ENCODE measurements around the gene HOXD4. TPM values are rescaled to one million over a fixed set of nuclear protein-coding genes. Genes with fewer than 3 reads are reported as not detected.

HOXD4 gene
- polyA plus RNA-seq, 2 donors = 0.61 to 1.0 TPM

- Histone ChIP-seq H3K36me3 (ENCODE audit: control insufficient read depth in 2 of 2, insufficient read depth in 2 of 2, low read length in 1 of 2) (no peaks in the 10 kb centered on the region), H3K9me3 (ENCODE audit: control insufficient read depth in 2 of 2, insufficient read depth in 1 of 2, low read depth in 1 of 2, low read length in 1 of 2) (peaks cover 2 to 12% of the 10 kb centered on the region in 2 donors), H3K4me3 (ENCODE audit: low read depth in 1 of 2, low read length in 2 of 2) (no peak overlapping the region), H3K27ac (ENCODE audit: low read depth in 2 of 2, low read length in 1 of 2) (no peak overlapping the region), H3K4me1 (ENCODE audit: control insufficient read depth in 2 of 2, insufficient read depth in 2 of 2, low read length in 1 of 2) (peaks cover 0 to 3% of the 10 kb centered on the region in 2 donors), H3K27me3 (ENCODE audit: control insufficient read depth in 1 of 2, insufficient read depth in 2 of 2, low read length in 2 of 2) (peaks cover 4 to 49% of the 10 kb centered on the region in 2 donors)
- 31% methylated on average over 11 of the region's 11 CpGs for WGBS, 2 donors
Measured at GRCh38 chr2:176148751-176149421, 2.5 kb upstream of the HOXD4 start.

- Histone ChIP-seq H3K36me3 (ENCODE audit: control insufficient read depth in 2 of 2, insufficient read depth in 2 of 2, low read length in 1 of 2) (no peaks in the 10 kb centered on the region), H3K27me3 (ENCODE audit: control insufficient read depth in 1 of 2, insufficient read depth in 2 of 2, low read length in 2 of 2) (peaks cover 4 to 49% of the 10 kb centered on the region in 2 donors), H3K9me3 (ENCODE audit: control insufficient read depth in 2 of 2, insufficient read depth in 1 of 2, low read depth in 1 of 2, low read length in 1 of 2) (peaks cover 2 to 12% of the 10 kb centered on the region in 2 donors), H3K4me3 (ENCODE audit: low read depth in 1 of 2, low read length in 2 of 2) (no peak overlapping the region), H3K4me1 (ENCODE audit: control insufficient read depth in 2 of 2, insufficient read depth in 2 of 2, low read length in 1 of 2) (peaks cover 0 to 3% of the 10 kb centered on the region in 2 donors), H3K27ac (ENCODE audit: low read depth in 2 of 2, low read length in 1 of 2) (no peak overlapping the region)
- WGBS, 2 donors = 32 to 53% methylated on average over 22 of the region's 22 CpGs
Measured at GRCh38 chr2:176149481-176149938, 1.8 kb upstream of the HOXD4 start.

DNA sequence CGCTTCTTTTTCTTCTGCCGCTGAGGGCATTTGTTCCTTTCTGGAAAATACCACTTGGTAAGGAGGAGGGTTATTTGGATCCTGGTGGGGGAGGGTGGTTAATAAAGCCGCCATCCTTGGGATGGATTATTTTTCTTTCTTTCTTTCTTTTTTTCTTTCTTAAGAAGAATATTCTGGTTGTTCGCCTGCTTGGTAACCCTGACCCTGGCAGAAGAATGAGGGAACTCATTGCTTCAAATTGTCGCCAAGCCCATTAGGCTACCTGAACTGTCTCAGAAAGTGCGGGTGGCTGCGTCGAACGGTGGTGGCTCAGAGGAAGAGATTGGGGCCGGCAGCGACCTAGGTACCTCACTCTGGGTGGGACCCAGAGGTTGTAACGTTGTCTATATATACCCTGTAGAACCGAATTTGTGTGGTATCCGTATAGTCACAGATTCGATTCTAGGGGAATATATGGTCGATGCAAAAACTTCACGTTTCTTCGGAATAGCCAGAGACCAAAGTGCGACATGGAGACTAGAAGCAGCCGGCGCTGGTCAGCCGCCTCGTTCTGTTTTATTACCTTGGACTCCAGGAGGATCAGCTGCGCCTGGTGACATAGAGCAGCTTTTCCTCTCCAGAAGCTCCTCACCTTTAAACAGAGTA is 1.3 kb upstream of the HOXD4 start:
- H3K4me3 ChIP-seq (ENCODE audit: low read depth in 1 of 2, low read length in 2 of 2) = no peak overlapping the region
- H3K27ac ChIP-seq (ENCODE audit: low read depth in 2 of 2, low read length in 1 of 2) = no peak overlapping the region
- no peaks in the 10 kb centered on the region for H3K36me3 ChIP-seq (ENCODE audit: control insufficient read depth in 2 of 2, insufficient read depth in 2 of 2, low read length in 1 of 2)
- 35 to 50% methylated on average over 24 of the region's 24 CpGs for WGBS, 2 donors
- H3K4me1 ChIP-seq (ENCODE audit: control insufficient read depth in 2 of 2, insufficient read depth in 2 of 2, low read length in 1 of 2) = peaks cover 0 to 3% of the 10 kb centered on the region in 2 donors
- H3K9me3 ChIP-seq (ENCODE audit: control insufficient read depth in 2 of 2, insufficient read depth in 1 of 2, low read depth in 1 of 2, low read length in 1 of 2) = peaks cover 2 to 12% of the 10 kb centered on the region in 2 donors
- H3K27me3 ChIP-seq (ENCODE audit: control insufficient read depth in 1 of 2, insufficient read depth in 2 of 2, low read length in 2 of 2) = peaks cover 4 to 48% of the 10 kb centered on the region in 2 donors

GRCh38 chr2:176150584-176151441 is 537 bp upstream of the HOXD4 start:
- peaks cover 4 to 44% of the 10 kb centered on the region in 2 donors for H3K27me3 ChIP-seq (ENCODE audit: control insufficient read depth in 1 of 2, insufficient read depth in 2 of 2, low read length in 2 of 2)
- H3K9me3 ChIP-seq (ENCODE audit: control insufficient read depth in 2 of 2, insufficient read depth in 1 of 2, low read depth in 1 of 2, low read length in 1 of 2) = peaks cover 2 to 12% of the 10 kb centered on the region in 2 donors
- WGBS, 2 donors = 37 to 53% methylated on average over 14 of the region's 14 CpGs
- H3K27ac ChIP-seq (ENCODE audit: low read depth in 2 of 2, low read length in 1 of 2) = no peak overlapping the region
- H3K4me1 ChIP-seq (ENCODE audit: control insufficient read depth in 2 of 2, insufficient read depth in 2 of 2, low read length in 1 of 2) = peaks cover 0 to 3% of the 10 kb centered on the region in 2 donors
- H3K36me3 ChIP-seq (ENCODE audit: control insufficient read depth in 2 of 2, insufficient read depth in 2 of 2, low read length in 1 of 2) = no peaks in the 10 kb centered on the region
- no peak overlapping the region for H3K4me3 ChIP-seq (ENCODE audit: low read depth in 1 of 2, low read length in 2 of 2)

GRCh38 chr2:176152350-176153181 is 1.2 kb downstream of the HOXD4 start:
- Histone ChIP-seq H3K27me3 (ENCODE audit: control insufficient read depth in 1 of 2, insufficient read depth in 2 of 2, low read length in 2 of 2) (peaks cover 4 to 43% of the 10 kb centered on the region in 2 donors), H3K4me3 (ENCODE audit: low read depth in 1 of 2, low read length in 2 of 2) (no peak overlapping the region), H3K9me3 (ENCODE audit: control insufficient read depth in 2 of 2, insufficient read depth in 1 of 2, low read depth in 1 of 2, low read length in 1 of 2) (peaks cover 2 to 10% of the 10 kb centered on the region in 2 donors), H3K27ac (ENCODE audit: low read depth in 2 of 2, low read length in 1 of 2) (no peak overlapping the region), H3K4me1 (ENCODE audit: control insufficient read depth in 2 of 2, insufficient read depth in 2 of 2, low read length in 1 of 2) (peaks cover 0 to 3% of the 10 kb centered on the region in 2 donors), H3K36me3 (ENCODE audit: control insufficient read depth in 2 of 2, insufficient read depth in 2 of 2, low read length in 1 of 2) (no peaks in the 10 kb centered on the region)
- WGBS, 2 donors = 16 to 24% methylated on average over 48 of the region's 48 CpGs

GRCh38 chr2:176154576-176155252 is 3.4 kb downstream of the HOXD4 start:
- Histone ChIP-seq H3K27me3 (ENCODE audit: control insufficient read depth in 1 of 2, insufficient read depth in 2 of 2, low read length in 2 of 2) (peaks cover 4 to 55% of the 10 kb centered on the region in 2 donors), H3K36me3 (ENCODE audit: control insufficient read depth in 2 of 2, insufficient read depth in 2 of 2, low read length in 1 of 2) (no peaks in the 10 kb centered on the region), H3K4me1 (ENCODE audit: control insufficient read depth in 2 of 2, insufficient read depth in 2 of 2, low read length in 1 of 2) (peaks cover 0 to 5% of the 10 kb centered on the region in 2 donors), H3K27ac (ENCODE audit: low read depth in 2 of 2, low read length in 1 of 2) (no peak overlapping the region), H3K4me3 (ENCODE audit: low read depth in 1 of 2, low read length in 2 of 2) (no peak overlapping the region), H3K9me3 (ENCODE audit: control insufficient read depth in 2 of 2, insufficient read depth in 1 of 2, low read depth in 1 of 2, low read length in 1 of 2) (peaks cover under 1 to 6% of the 10 kb centered on the region in 2 donors)
- WGBS, 2 donors = 33 to 39% methylated on average over 11 of the region's 11 CpGs

DNA sequence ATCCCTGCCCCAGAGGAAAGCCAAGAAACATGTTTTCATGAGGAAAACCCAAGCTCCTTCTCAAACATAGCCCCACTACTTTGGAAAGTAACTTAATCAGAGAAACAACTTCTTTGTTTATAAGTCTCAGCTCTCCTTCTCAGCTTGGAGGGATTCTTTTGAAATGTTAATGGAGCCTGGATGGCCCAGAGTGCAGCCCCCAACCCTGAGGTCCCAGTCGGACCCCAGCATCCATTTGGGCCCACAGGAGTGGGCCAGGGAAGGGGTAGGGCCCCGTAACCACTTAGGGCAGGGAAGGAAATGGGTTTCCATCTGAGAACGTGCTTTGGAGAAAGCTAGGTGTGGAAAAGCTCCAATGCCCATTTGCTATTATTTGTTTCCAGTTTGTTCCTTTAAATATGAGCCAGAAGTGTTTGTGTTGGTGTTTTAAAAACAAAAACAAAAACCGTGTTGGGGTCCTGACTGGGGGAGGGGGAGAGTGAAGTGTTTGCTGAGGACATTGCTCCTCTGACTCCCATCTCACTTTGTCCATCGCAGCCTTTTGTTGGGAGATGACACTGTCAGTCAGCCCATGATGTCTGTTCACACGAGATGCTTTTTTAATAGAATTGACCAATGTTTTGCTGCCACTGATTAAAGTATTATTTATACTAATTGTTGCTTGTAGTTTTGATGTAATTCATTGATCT is 4.2 kb downstream of the HOXD4 start:
- no peak overlapping the region for H3K27ac ChIP-seq (ENCODE audit: low read depth in 2 of 2, low read length in 1 of 2)
- 21 to 26% methylated on average over 6 of the region's 6 CpGs for WGBS, 2 donors
- peaks cover 0 to 7% of the 10 kb centered on the region in 2 donors for H3K9me3 ChIP-seq (ENCODE audit: control insufficient read depth in 2 of 2, insufficient read depth in 1 of 2, low read depth in 1 of 2, low read length in 1 of 2)
- H3K36me3 ChIP-seq (ENCODE audit: control insufficient read depth in 2 of 2, insufficient read depth in 2 of 2, low read length in 1 of 2) = no peaks in the 10 kb centered on the region
- peaks cover 3 to 10% of the 10 kb centered on the region in 2 donors for H3K4me1 ChIP-seq (ENCODE audit: control insufficient read depth in 2 of 2, insufficient read depth in 2 of 2, low read length in 1 of 2)
- H3K27me3 ChIP-seq (ENCODE audit: control insufficient read depth in 1 of 2, insufficient read depth in 2 of 2, low read length in 2 of 2) = peaks cover 4 to 63% of the 10 kb centered on the region in 2 donors
- no peak overlapping the region for H3K4me3 ChIP-seq (ENCODE audit: low read depth in 1 of 2, low read length in 2 of 2)

DNA sequence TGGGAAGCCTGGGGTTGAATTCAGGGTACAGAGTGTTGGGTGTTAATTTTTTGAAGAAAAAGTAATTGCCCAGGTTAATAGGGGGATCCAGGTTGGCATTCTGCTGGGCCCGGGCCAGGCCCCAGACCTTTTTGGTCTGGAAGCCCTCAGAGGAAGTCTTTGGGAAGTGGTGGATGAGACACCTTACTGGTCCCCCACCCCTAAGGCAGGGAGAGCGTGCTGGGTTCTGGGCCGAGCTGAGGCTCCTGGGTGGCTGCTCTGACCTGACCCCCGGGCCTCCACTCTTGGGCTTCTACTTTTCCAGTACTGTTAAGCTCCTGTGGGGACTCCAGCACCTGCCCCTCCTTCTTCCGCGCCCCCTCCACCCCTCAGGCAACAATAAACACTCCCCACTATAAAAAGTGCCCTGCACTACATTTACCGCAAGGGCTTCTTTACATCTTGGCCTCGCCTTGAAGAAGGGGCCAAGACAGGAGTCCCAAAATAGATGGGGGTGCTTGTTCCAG is 5.0 kb downstream of the HOXD4 start:
- peaks cover 3 to 10% of the 10 kb centered on the region in 2 donors for H3K4me1 ChIP-seq (ENCODE audit: control insufficient read depth in 2 of 2, insufficient read depth in 2 of 2, low read length in 1 of 2)
- H3K4me3 ChIP-seq (ENCODE audit: low read depth in 1 of 2, low read length in 2 of 2) = no peak overlapping the region
- H3K9me3 ChIP-seq (ENCODE audit: control insufficient read depth in 2 of 2, insufficient read depth in 1 of 2, low read depth in 1 of 2, low read length in 1 of 2) = peaks cover 0 to 6% of the 10 kb centered on the region in 2 donors
- WGBS, 2 donors = 25 to 40% methylated on average over 8 of the region's 8 CpGs
- H3K36me3 ChIP-seq (ENCODE audit: control insufficient read depth in 2 of 2, insufficient read depth in 2 of 2, low read length in 1 of 2) = no peaks in the 10 kb centered on the region
- no peak overlapping the region for H3K27ac ChIP-seq (ENCODE audit: low read depth in 2 of 2, low read length in 1 of 2)
- peaks cover 3 to 64% of the 10 kb centered on the region in 2 donors for H3K27me3 ChIP-seq (ENCODE audit: control insufficient read depth in 1 of 2, insufficient read depth in 2 of 2, low read length in 2 of 2)

Measured in esophagus (tissue), 2 donors.